Esophagus muscularis mucosa (tissue), 4 donors: ENCODE results near the gene TSPAN16. TPM values are rescaled to one million over a fixed set of nuclear protein-coding genes. Genes with fewer than 3 reads are reported as not detected.

Experiments
- DNase-seq: peaks from one replicate; pipeline ENCODE4 v3.0.0-alpha.2; 2017; ENCODE audit errors: extremely low spot score
- H3K27ac ChIP-seq, 4 donors: fragments of 200-600 bp; sonication (generic); replicated peaks in 1 of 4; 1 replicate in 3 of 4; 2 replicates in 1 of 4; pipeline ENCODE4 v1.5.1; 2016 to 2019; ENCODE audit warnings: mild to moderate bottlenecking in 1 of 4
- H3K27me3 ChIP-seq, 4 donors: fragments of 200-600 bp; sonication (generic); one replicate each; pipeline versions ENCODE4 v1.5.1 to v1.6.0; 2016 to 2019
- H3K36me3 ChIP-seq, 4 donors: fragments of 200-600 bp; sonication (generic); one replicate each; pipeline ENCODE4 v1.5.1; 2016 to 2019
- H3K4me1 ChIP-seq, 4 donors: fragments of 200-600 bp; sonication (generic); one replicate each; pipeline ENCODE4 v1.5.1; 2016 to 2019
- H3K4me3 ChIP-seq, 4 donors: fragments of 200-600 bp; sonication (generic); 1 replicate in 2 of 4; 2 replicates in 2 of 4; pipeline ENCODE4 v1.5.1; 2016 to 2019; ENCODE audit warnings: mild to moderate bottlenecking in 4 of 4, moderate library complexity in 1 of 4
- H3K9me3 ChIP-seq, 4 donors: fragments of 200-600 bp; sonication (generic); 1 replicate in 3 of 4; 2 replicates in 1 of 4; pipeline ENCODE4 v1.5.1; 2016 to 2019
- EP300 ChIP-seq: sonication (generic); formaldehyde crosslinking; IDR thresholded peaks from one replicate; pipeline ENCODE4 v1.6.1; 2017; ENCODE audit warnings: antibody characterized with exemption
- POLR2A ChIP-seq: fragments of 450-650 bp; IDR thresholded peaks from one replicate; pipeline ENCODE4 v1.6.1; 2017; ENCODE audit warnings: antibody characterized with exemption, moderate library complexity, mild to moderate bottlenecking, low read depth
- POLR2AphosphoS5 ChIP-seq, 2 donors: sonication (generic); formaldehyde crosslinking; IDR thresholded peaks; one replicate each; pipeline ENCODE4 v1.6.1; 2017; ENCODE audit warnings: antibody characterized with exemption in 2 of 2
- WGBS: methylation state at CpG from one replicate; pipeline ENCODE4 v1.1.5; 2018; 5-methylcytosine and 5-hydroxymethylcytosine counted together
- intact Hi-C: fragments of 100-400 bp; cut with DNase I; formaldehyde crosslinking; loops from one replicate; pipeline ENCODE4 v1.15.1; 2023
- total RNA-seq, 4 donors: library from RNA; depleted of rRNA; stranded (reverse); fragments of >200 nt; gene quantifications; one replicate each; pipeline versions ENCODE4 v1.1.0 to v1.2.1, GENCODE V29; 2016
- TF ChIP-seq, protein P1 (sequence below), 3 experiments: fragments of 200-600 bp in 2 of 3; fragments of 450-650 bp in 1 of 3; sonication (generic) in 2 of 3; IDR thresholded peaks; one replicate each; pipeline ENCODE4 v1.5.1; 2017 to 2019; ENCODE audit warnings: antibody characterized with exemption in 3 of 3, mild to moderate bottlenecking in 2 of 3, moderate library complexity in 1 of 3

The TSPAN16 gene
- total RNA-seq, 4 donors from 2014 or later: not detected

- no peak for TF ChIP-seq POLR2AphosphoS5 (IDR thresholded peaks at IDR 0.05)
- TF ChIP-seq, protein P1, sequence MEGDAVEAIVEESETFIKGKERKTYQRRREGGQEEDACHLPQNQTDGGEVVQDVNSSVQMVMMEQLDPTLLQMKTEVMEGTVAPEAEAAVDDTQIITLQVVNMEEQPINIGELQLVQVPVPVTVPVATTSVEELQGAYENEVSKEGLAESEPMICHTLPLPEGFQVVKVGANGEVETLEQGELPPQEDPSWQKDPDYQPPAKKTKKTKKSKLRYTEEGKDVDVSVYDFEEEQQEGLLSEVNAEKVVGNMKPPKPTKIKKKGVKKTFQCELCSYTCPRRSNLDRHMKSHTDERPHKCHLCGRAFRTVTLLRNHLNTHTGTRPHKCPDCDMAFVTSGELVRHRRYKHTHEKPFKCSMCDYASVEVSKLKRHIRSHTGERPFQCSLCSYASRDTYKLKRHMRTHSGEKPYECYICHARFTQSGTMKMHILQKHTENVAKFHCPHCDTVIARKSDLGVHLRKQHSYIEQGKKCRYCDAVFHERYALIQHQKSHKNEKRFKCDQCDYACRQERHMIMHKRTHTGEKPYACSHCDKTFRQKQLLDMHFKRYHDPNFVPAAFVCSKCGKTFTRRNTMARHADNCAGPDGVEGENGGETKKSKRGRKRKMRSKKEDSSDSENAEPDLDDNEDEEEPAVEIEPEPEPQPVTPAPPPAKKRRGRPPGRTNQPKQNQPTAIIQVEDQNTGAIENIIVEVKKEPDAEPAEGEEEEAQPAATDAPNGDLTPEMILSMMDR (IDR thresholded peaks at IDR 0.05): no peak
- Histone ChIP-seq H3K4me1 (peaks cover 16 to 31% (median 22%) of the 10 kb centered on the region in 4 donors), H3K27me3 (no peaks in the 10 kb centered on the region), H3K27ac (no peak overlapping the region), H3K9me3 (no peaks in the 10 kb centered on the region), H3K36me3 (peaks cover 34 to 69% (median 61%) of the 10 kb centered on the region in 4 donors), H3K4me3 (no peak overlapping the region)
- DNase-seq: no peak
- WGBS: 94% methylated on average over 9 of the region's 17 CpGs
- intact Hi-C loops: no loop called here
Measured at GRCh38 chr19:11335449-11336146, 39.6 kb downstream of the TSPAN16 start.

DNA sequence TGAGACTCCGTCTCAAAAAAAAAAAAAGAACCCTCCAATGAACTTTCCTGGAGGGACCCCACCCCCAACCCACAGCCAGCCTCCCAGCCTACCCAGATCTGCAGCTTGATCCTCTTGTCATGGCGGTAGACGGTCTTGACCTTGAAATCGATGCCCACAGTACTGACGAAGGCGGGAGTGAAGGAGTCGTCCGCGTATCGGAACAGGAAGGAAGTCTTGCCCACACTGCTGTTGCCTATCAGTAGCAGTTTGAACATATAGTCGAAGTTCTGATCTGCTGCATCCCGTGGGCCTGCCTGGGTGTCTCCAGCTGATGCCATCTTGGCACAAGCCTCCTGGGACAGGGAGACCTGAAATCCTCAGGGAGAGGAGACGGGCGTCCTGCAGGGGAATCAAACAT is 41.1 kb downstream of the TSPAN16 start:
- no peak for TF ChIP-seq EP300
- TF ChIP-seq, protein P1 (IDR thresholded peaks at IDR 0.05): no peak
- TF ChIP-seq POLR2A: no peak
- TF ChIP-seq POLR2AphosphoS5 (IDR thresholded peaks at IDR 0.05): no peak
- H3K4me3 ChIP-seq: no peak overlapping the region
- DNase-seq: no peak
- H3K4me1 ChIP-seq: peaks cover 16 to 31% (median 22%) of the 10 kb centered on the region in 4 donors
- peaks cover 34 to 61% (median 60%) of the 10 kb centered on the region in 4 donors for H3K36me3 ChIP-seq
- intact Hi-C loops: no loop called here
- H3K9me3 ChIP-seq: no peaks in the 10 kb centered on the region
- no peaks in the 10 kb centered on the region for H3K27me3 ChIP-seq
- 70% methylated on average over 14 of the region's 14 CpGs for WGBS
- no peak overlapping the region for H3K27ac ChIP-seq

DNA sequence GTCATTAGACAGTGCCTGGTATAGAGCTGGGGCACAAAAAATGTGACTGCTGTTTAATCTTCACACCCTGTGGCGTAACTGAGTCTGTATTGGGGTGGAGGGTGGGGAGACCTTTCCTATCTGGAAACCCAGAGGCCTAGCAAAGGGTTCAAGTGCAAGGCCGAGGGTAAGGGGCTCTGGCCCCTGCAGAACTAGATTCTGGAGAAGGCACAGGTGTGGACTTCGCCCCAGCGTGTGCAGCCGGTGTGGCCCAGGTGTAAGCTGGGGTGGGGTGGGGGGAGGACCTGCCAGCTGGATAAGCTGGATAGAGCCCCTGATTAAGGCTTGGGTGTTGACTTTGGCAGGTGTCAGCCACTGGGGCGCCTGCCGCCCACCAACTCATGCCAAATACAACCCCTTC is 42.2 kb downstream of the TSPAN16 start:
- intact Hi-C loops: no loop called here
- no peaks in the 10 kb centered on the region for H3K27me3 ChIP-seq
- H3K4me3 ChIP-seq: peak overlapping the region in 3 of 4 donors; percentile 86 to 97 (median 92)
- WGBS: 87% methylated on average over 7 of the region's 7 CpGs
- H3K27ac ChIP-seq: peak overlapping the region; percentile 76 to 94 (median 88)
- no peak for TF ChIP-seq POLR2A
- TF ChIP-seq, protein P1 (IDR thresholded peaks at IDR 0.05): no peak
- no peak for TF ChIP-seq POLR2AphosphoS5 (IDR thresholded peaks at IDR 0.05)
- TF ChIP-seq EP300: no peak
- DNase-seq: no peak
- peaks cover 16 to 38% (median 27%) of the 10 kb centered on the region in 4 donors for H3K4me1 ChIP-seq
- no peaks in the 10 kb centered on the region for H3K9me3 ChIP-seq
- peaks cover 29 to 61% (median 60%) of the 10 kb centered on the region in 4 donors for H3K36me3 ChIP-seq

DNA sequence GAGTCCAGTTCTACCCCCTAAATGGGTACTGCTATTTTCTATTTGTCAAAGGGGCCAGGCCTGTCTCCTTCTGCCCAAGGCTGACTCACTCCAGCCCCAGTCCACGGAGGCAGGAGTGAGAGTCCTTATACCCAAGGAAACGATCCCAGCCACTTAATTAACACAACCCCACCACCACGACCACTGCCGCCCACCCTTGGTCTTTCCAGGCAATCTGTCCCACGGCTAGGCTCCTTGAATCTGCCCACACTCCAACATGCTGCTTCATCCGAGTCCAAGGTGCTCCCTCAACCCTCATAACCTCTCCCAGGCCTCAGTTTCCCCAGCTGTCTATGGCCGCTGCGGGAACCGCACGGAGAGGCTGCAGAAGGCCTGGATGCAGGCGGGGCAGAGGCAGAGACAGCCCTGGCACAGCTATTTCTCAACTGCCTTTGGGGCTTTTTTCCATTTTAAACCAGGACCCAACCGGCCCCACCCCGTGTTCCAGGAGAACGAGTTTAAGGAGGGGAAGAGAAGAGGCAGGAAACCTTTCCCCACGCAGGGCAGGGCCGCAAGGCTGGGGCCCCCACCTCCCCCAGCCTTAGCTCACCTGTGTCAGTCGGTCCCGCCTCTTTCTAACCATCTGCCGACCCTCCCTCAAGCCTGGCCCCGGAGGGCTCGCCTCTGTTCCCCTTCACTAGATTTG is 42.8 kb downstream of the TSPAN16 start:
- Histone ChIP-seq H3K27ac (peak overlapping the region; percentile 76 to 94 (median 88)), H3K4me1 (peaks cover 18 to 44% (median 32%) of the 10 kb centered on the region in 4 donors), H3K9me3 (no peaks in the 10 kb centered on the region), H3K4me3 (peak overlapping the region; percentile 71 to 97 (median 89)), H3K27me3 (no peaks in the 10 kb centered on the region), H3K36me3 (peaks cover 23 to 60% (median 57%) of the 10 kb centered on the region in 4 donors)
- TF ChIP-seq POLR2AphosphoS5 (IDR thresholded peaks at IDR 0.05) (no peak), EP300 (no peak), POLR2A (no peak)
- TF ChIP-seq, protein P1 (IDR thresholded peaks at IDR 0.05): no peak
- DNase-seq: no peak
- intact Hi-C loops: no loop called here
- WGBS: 29% methylated on average over 19 of the region's 21 CpGs
